ENCODE results near the gene AP3S1.
A peak's percentile ranks its signal among the peaks of the same experiment; 100 is the strongest.
"Not testable (repeated sequence)": the region's sequence is repeated elsewhere in the genome, so short reads cannot be mapped to it uniquely, and the experiment has no call there.

The AP3S1 gene

GRCh38 chr5:115869256-115869795 is 27.6 kb downstream of the AP3S1 start:
- DNase-seq (ENCODE audit: low spot score) (no peak), FAIRE-seq (no peak)

DNA sequence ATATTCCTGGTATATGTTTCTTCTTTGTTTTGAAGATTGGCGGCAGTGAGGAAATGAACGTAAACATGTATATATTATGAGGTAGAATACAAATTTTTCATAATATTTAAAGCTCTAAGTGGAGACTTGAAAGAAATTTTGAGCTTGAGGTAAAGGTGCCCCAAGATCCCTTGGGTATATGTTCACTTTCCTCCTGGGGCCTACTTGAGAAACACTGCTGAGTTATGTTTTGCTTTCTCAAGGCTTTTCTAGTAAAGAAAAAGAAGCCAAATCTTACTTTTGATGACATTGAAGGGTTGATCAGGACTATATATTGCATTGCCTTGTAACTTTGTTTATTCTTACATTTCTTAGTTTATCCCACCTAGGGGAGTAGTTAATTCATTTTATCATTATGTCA is 30.7 kb downstream of the AP3S1 start:
- FAIRE-seq (no peak), DNase-seq (ENCODE audit: low spot score) (no peak)

- peak; percentile 35 for FAIRE-seq
Measured at GRCh38 chr5:115873392-115873791, 31.7 kb downstream of the AP3S1 start.

DNA sequence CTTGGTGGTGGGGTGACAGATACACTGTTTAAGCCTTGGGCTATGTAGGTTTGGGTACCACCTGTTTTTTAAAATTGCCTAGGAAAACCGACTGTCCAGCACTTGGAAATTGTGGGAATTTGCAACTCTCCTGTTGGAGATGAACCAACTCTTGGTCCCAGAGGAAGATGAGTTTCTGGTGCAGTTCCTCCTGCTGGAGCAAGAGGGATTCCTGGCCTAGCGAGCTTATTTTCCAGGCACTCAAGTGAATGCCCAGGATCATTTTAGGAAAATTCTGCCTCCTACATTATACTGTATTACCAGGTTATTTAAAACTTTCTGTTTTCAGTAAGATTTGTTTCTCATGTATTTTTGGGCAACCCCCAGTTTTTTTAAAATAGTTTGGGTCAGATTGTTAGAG is 33.7 kb downstream of the AP3S1 start:
- FAIRE-seq (no peak), DNase-seq (ENCODE audit: low spot score) (no peak)

More at GRCh38 chr5:115873392-115873791, 31.7 kb downstream of the AP3S1 start:
- DNase-seq (ENCODE audit: low spot score): no peak

DNA sequence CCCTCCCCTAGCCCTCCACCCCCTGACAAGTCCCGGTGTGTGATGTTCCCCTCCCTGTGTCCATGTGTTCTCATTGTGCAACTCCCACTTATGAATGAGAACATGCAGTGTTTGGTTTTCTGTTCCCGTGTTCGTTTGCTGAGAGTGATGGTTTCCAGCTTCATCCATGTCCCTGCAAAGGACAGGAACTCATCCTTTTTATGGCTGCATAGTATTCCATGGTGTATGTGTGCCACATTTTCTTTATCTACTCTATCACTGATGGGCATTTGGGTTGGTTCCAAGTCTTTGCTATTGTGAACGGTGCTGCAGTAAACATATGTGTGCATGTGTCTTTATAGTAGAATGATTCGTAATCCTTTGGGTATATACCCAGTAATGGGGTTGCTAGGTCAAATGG is 35.6 kb downstream of the AP3S1 start:
- DNase-seq (ENCODE audit: low spot score); FAIRE-seq: not testable (repeated sequence)

DNA sequence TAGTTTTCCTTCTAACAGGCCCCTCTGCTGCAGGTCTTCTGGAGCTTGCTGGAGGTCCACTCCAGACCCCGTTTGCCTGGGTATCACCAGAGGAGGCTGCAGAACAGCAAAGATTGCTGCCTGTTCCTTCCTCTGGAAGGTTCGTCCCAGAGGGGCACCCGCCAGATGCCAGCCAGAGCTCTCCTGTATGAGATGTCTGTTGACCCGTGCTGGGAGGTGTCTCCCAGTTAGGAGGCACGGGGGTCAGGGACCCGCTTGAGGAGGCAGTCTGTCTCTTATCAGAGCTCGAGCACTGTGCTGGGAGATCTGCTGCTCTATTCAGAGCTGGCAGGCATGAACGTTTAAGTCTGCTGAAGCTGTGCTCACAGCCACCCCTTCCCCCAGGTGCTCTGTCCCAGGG is 40.7 kb downstream of the AP3S1 start:
- FAIRE-seq; DNase-seq (ENCODE audit: low spot score): not testable (repeated sequence)

DNA sequence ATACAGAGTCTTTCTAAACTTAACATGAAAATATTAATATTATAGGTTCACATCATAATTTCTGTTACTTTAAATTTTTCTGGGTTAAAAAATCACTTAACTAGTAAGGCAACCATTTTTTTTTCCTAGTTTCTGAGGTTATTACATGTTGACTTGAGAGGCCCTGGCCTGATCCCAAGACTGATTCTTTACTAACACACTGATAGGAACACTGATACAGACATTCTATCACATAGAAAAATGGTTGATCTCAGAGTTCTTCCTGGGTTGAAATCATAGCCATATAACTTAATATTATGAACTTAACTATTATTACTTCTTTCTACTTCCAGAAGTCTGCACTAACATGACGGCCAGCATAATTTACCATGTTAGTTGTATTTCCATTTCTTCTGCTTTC is 43.0 kb downstream of the AP3S1 start:
- no peak for FAIRE-seq

DNA sequence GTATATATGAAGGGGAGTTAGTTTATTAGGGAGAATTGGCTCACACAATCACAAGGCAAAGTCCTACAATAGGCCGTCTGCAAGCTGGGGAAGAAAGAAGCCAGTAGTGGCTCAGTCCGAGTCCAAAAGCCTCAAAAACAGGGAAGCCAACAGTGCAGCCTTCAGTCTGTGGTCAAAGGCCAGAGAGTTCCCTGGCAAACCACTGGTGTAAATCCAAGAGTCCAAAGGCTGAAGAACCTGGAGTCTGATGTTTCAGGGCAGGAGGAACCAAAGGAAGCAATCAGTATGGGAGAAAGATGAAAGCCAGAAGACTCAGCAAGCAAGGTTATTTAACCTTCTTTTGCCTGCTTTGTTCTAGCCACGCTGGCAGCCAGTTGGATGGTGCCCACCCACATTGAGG is 43.5 kb downstream of the AP3S1 start:
- DNase-seq (ENCODE audit: low spot score); FAIRE-seq: not testable (repeated sequence)

More for the DNA sequence above, 43.0 kb downstream of the AP3S1 start:
- no peak for DNase-seq (ENCODE audit: low spot score)

DNA sequence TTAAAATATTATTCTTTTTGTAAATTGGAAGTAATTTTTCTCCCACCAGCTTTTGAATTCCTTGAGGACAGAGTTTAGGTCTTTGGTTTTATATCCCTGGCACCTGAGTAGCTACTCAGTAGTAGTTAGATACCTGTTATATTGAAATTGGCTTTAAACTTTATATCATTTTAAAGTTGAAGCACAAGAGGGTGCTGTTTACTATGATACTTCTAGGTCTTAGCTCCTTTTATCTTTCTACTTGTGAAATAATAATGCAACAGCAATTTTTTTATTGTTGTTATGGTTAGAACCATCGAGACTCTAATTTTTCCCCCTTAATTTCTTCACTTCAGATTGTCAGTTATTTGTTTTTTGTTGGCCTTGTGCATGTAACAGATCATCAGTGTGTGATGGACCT is 46.3 kb downstream of the AP3S1 start:
- FAIRE-seq: peak; percentile 47
- peak; percentile 42 for DNase-seq (ENCODE audit: low spot score)

- FAIRE-seq (no peak), DNase-seq (ENCODE audit: low spot score) (no peak)
Measured at GRCh38 chr5:115892021-115892420, 50.3 kb downstream of the AP3S1 start.

DNA sequence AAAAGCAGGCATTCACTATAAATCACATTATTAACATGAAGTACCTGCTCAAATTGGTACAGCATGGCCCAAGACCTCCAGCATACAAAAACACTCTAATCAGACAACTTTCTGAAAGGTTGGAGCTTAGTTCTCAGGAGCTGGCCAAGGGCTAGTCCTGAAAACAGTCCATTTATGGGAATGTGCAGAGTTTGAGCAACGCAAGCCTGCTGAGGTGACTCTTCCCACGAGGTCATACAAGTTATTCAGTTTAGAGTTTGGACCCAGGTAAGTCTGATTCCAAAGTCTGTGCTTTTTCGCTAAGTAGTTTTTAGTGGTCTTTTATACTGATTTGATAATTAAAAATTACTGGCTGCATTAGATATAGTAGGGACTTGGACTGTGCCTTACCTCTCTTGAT is 52.6 kb downstream of the AP3S1 start:
- FAIRE-seq: no peak

GRCh38 chr5:115895821-115896220 is 54.1 kb downstream of the AP3S1 start:
- DNase-seq (ENCODE audit: low spot score) (no peak), FAIRE-seq (peak; percentile 11)

More for the DNA sequence above, 52.6 kb downstream of the AP3S1 start:
- DNase-seq (ENCODE audit: low spot score): no peak

- DNase-seq (ENCODE audit: low spot score) (no peak), FAIRE-seq (no peak)
Measured at GRCh38 chr5:115898656-115899055, 56.9 kb downstream of the AP3S1 start.

- DNase-seq (ENCODE audit: low spot score) (no peak), FAIRE-seq (no peak)
Measured at GRCh38 chr5:115907177-115907576, 65.4 kb downstream of the AP3S1 start.

DNA sequence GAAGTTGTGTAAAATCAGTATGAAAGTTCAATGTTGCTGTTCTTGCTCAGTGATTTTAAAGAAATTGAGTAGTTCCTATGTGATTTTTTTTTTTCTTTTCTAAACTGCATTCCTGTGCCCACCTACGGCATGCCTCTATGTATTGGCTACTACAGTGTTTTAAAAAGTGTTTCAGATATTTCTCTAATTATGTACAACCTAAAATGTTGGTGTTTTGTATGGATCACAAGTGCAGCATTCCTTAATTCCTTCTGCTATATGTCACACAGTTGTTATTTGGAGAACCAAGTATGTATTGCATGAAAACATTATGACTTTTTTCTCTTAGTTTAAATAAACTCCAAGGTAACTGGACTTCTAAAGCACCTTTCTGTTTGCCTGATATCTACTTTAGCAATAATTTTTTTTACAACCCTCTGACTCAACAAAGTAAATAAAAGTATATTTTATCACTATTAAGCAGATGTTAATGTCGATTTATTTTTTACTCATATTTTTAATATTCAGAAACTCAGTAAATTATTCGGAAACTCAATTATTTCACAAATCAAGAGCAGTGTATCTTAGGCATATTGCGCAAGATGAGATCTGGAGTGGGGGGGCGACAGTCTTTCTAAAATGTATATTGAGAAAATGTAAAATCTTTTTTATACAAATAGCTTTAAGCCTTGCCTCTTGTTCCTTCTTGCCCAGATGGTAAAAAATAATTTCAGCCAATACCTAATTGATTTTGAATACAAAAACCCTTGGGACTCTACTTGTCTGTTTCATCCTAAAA is 72.1 kb downstream of the AP3S1 start:
- not testable (repeated sequence) for DNase-seq (ENCODE audit: low spot score)
- peak; percentile 56 for FAIRE-seq

DNA sequence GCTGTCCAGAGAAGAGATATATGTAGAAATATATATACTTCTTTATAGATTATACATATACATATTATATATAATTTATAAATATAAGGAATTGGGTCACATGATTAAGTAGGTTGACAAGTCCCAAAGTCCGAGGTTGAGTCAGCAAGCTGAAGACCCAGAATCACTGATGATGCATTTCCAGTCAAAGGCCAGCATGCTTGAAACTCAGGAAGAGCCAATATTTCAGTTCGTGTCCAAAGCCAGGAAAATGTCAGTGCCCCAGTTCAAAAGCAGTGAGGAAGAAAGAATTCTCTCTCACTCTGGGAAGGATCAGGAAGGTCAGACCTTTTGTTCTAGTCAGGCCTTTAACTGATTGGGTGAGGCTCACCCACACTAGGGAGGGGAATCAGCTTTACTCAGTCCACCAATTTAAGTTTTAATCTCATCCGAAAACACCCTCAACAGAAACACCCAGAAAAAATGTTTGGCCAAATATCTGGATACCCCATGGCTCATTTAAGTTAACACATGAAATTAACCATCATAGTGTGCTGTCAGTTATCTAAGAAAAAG is 78.5 kb downstream of the AP3S1 start:
- DNase-seq (ENCODE audit: low spot score): no peak
- FAIRE-seq: no peak

GRCh38 chr5:115928578-115929407 is 87.1 kb downstream of the AP3S1 start:
- not testable (repeated sequence) for DNase-seq (ENCODE audit: low spot score); FAIRE-seq

DNA sequence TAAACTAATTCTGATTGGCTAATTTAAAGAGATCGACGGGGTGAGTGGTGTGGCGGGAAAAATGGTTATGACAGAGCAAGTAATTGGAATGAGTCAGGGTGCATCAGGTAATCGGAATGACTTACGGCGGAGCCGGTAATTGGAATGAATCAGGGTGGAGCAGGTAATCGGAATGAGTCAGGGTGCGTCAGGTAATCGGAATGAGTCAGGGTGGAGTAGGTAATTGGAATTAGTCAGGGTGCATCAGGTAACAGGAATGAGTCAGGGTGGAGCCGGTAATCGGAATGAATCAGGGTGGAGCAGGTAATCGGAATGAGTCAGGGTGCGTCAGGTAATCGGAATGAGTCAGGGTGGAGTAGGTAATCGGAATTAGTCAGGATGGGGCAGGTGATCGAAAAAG is 88.4 kb downstream of the AP3S1 start:
- not testable (repeated sequence) for DNase-seq (ENCODE audit: low spot score)

DNA sequence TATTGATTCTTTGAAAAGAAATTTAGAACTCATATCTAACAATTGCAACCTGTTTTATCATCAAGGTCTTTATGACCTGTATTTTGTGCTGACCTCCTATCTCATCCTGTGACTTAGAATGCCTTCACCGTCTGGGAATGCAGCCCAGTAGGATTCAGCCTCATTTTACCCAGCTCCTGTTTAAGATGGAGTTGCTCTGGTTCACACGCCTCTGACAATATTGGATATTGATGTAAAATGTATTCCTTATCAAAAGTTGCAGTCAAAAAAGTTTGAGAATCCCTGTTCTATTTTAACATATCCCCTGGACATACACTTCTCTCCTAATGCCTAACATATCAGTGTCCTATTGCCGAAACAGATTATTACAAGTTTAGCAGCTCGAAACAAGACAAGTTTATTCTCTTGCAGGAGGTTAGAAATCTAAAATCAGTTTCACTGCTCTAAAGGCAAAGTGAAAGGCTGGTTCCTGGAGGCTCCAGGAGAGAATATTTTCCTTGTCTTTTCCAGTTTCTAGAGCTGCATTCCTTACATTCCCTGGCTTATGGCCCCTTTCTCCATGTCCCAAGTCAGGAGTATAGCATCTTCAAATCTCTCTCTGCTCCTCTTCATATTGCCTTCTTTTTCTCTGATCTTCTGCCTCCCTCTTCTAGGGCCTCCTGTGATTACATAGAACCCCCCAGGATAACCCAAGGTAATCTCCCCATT is 89.0 kb downstream of the AP3S1 start:
- DNase-seq (ENCODE audit: low spot score) (no peak), FAIRE-seq (no peak)

More for the DNA sequence above, 88.4 kb downstream of the AP3S1 start:
- not testable (repeated sequence) for FAIRE-seq

DNA sequence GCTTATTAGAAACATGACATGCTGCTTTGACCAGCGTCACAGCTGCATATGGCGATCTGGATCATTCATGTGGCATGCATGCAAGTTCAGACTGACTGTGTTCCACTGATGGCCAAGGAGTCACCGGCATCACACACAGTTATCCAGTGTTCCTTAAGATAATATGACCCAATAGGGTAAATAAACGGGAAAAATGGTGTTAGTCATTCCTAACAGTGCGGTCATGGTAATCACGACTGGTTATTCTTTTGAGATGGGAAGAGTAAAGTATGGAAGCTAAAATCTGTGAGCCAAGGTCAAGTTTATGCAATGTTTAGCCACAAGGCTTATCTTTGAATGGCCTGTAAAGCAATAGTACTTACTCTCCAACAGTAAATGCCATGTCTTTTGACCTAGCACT is 91.3 kb downstream of the AP3S1 start:
- no peak for DNase-seq (ENCODE audit: low spot score)
- no peak for FAIRE-seq

GRCh38 chr5:115934388-115934974 is 92.7 kb downstream of the AP3S1 start:
- FAIRE-seq (no peak), DNase-seq (ENCODE audit: low spot score) (no peak)

Measured in RCC 7860 (cell line).